Activated CD8-positive, alpha-beta memory T cell treated with anti-CD3 and anti-CD28 coated beads, Interleukin-2, amount 50 U/mL, for 24 hours (primary cell): Measurements from ENCODE around the gene S100A9.
"Not testable (repeated sequence)": the region's sequence is repeated elsewhere in the genome, so short reads cannot be mapped to it uniquely, and the experiment has no call there.

Experiments
- DNase-seq: peaks from one replicate; pipeline ENCODE4 v3.0.0-alpha.2; 2020; ENCODE audit errors: extremely low read depth

The S100A9 gene

GRCh38 chr1:153407274-153407673, 49.6 kb downstream of the S100A9 start:
- not testable (repeated sequence) for DNase-seq
